Caco-2 (cell line): ENCODE measurements around the gene FOXO3. TPM values are rescaled to one million over a fixed set of nuclear protein-coding genes. Genes with fewer than 3 reads are reported as not detected.

Source experiments
- BruUV-seq: library from RNA; stranded (reverse); fragments of 400-500 nt; replicated peaks from 2 replicates; lab custom pipeline; 2021; lab: Mats Ljungman, UMichigan
- CTCF ChIA-PET: fragments of 300-600 bp; sonication (Branson Sonifier 250); formaldehyde crosslinking; loops from one replicate; lab custom pipeline; 2022; ENCODE audit warnings: antibody characterized with exemption; lab: Charles Lee
- POLR2A ChIA-PET: fragments of 300-600 bp; sonication (Branson Sonifier 250); formaldehyde crosslinking; loops from one replicate; lab custom pipeline; 2022; ENCODE audit warnings: antibody characterized with exemption; lab: Charles Lee
- DNase-seq, 2 experiments: peaks; one replicate each; pipeline versions ENCODE4 v3.0.0 to v3.0.0-alpha.2; 2020 to 2022
- H3K27me3 ChIP-seq: replicated peaks from 2 replicates; pipeline ENCODE4 v1.6.0; 2011; ENCODE audit warnings: low read length; ENCODE audit not compliant: control insufficient read depth, insufficient read depth
- H3K36me3 ChIP-seq: 2 replicates; pipeline ENCODE4 v1.5.1; 2011; ENCODE audit warnings: low read length; ENCODE audit not compliant: control insufficient read depth, insufficient read depth
- H3K4me1 ChIP-seq: fragments of 250-450 bp; sonication (Bioruptor Pico); 2 replicates; pipeline ENCODE4 v1.5.1; 2020; ENCODE audit warnings: mild to moderate bottlenecking
- H3K4me3 ChIP-seq: 2 replicates; pipeline ENCODE4 v1.5.1; 2011; ENCODE audit warnings: low read depth, mild to moderate bottlenecking, control low read depth, low read length
- H3K9me3 ChIP-seq: fragments of 250-450 bp; sonication (Bioruptor Pico); 2 replicates; pipeline ENCODE4 v1.5.1; 2020; ENCODE audit warnings: mild to moderate bottlenecking, moderate library complexity
- H3K27ac Mint-ChIP-seq: one replicate; pipeline ENCODE4 v1.8.0; 2022; ENCODE audit warnings: mixed read lengths; ENCODE audit not compliant: unreplicated experiment
- H3K27me3 Mint-ChIP-seq: one replicate; pipeline ENCODE4 v1.8.0; 2022; ENCODE audit warnings: mixed read lengths; ENCODE audit not compliant: insufficient read depth, unreplicated experiment
- H3K36me3 Mint-ChIP-seq: one replicate; pipeline ENCODE4 v1.8.0; 2022; ENCODE audit warnings: mild to moderate bottlenecking, mixed read lengths; ENCODE audit not compliant: insufficient read depth, unreplicated experiment
- H3K4me1 Mint-ChIP-seq: one replicate; pipeline ENCODE4 v1.8.0; 2022; ENCODE audit warnings: low read depth, mixed read lengths; ENCODE audit not compliant: unreplicated experiment
- H3K4me3 Mint-ChIP-seq: one replicate; pipeline ENCODE4 v1.8.0; 2022; ENCODE audit warnings: mild to moderate bottlenecking, moderate library complexity, mixed read lengths; ENCODE audit not compliant: unreplicated experiment
- H3K9me3 Mint-ChIP-seq: one replicate; pipeline ENCODE4 v1.8.0; 2022; ENCODE audit warnings: mixed read lengths; ENCODE audit not compliant: unreplicated experiment
- CTCF ChIP-seq, 2 experiments: fragments of 200-600 bp in 1 of 2; IDR thresholded peaks; 1 replicate in 1 of 2; 2 replicates in 1 of 2; pipeline versions ENCODE4 v1.5.1 to v1.8.0; 2011 to 2022; ENCODE audit warnings: antibody characterized with exemption in 1 of 2, control low read depth in 1 of 2, inconsistent platforms in 1 of 2, low read depth in 1 of 2, low read length in 1 of 2, mild to moderate bottlenecking in 1 of 2, moderate library complexity in 1 of 2; ENCODE audit not compliant: insufficient read depth in 1 of 2, severe bottlenecking in 1 of 2, unreplicated experiment in 1 of 2
- intact Hi-C: fragments of 100-400 bp; cut with micrococcal nuclease; formaldehyde crosslinking; loops from one replicate; pipeline ENCODE4 v1.10.0; 2022; ENCODE audit not compliant: unreplicated experiment
- total RNA-seq: library from RNA; stranded (reverse); gene quantifications from 2 replicates; pipeline ENCODE4 v1.2.3, GENCODE V29; 2022

The FOXO3 gene
- total RNA-seq, 1 experiment from 2014 or later: 34.3 TPM

GRCh38 chr6:108632441-108632840 lies 71.7 kb downstream of the FOXO3 start:
- Histone ChIP-seq H3K36me3 (no peaks in the 10 kb centered on the region), H3K4me1 (no peaks in the 10 kb centered on the region), H3K27me3 (no peaks in the 10 kb centered on the region), H3K4me3 (no peak overlapping the region), H3K9me3 (no peaks in the 10 kb centered on the region)
- POLR2A ChIA-PET: no interaction called here
- intact Hi-C loops: no loop called here
- no peaks in the 10 kb centered on the region for H3K27me3 Mint-ChIP-seq
- H3K9me3 Mint-ChIP-seq: no peaks in the 10 kb centered on the region
- H3K4me3 Mint-ChIP-seq: no peak overlapping the region
- CTCF ChIA-PET: no interaction called here
- no peak for TF ChIP-seq CTCF (IDR thresholded peaks at IDR 0.05; ENCODE audit: insufficient read depth in 1 of 2, low read depth in 1 of 2, low read length in 1 of 2, severe bottlenecking in 1 of 2, unreplicated experiment in 1 of 2)
- no TSS peak for BruUV-seq
- H3K36me3 Mint-ChIP-seq: peaks cover 15% of the 10 kb centered on the region
- no peak overlapping the region for H3K27ac Mint-ChIP-seq
- no peak for DNase-seq
- H3K4me1 Mint-ChIP-seq: peaks cover 16% of the 10 kb centered on the region

GRCh38 chr6:108633436-108633835 lies 72.7 kb downstream of the FOXO3 start:
- Mint-ChIP-seq H3K27ac (no peak overlapping the region), H3K36me3 (peaks cover 15% of the 10 kb centered on the region), H3K9me3 (no peaks in the 10 kb centered on the region), H3K27me3 (no peaks in the 10 kb centered on the region), H3K4me1 (peaks cover 16% of the 10 kb centered on the region), H3K4me3 (no peak overlapping the region)
- H3K27me3 ChIP-seq: no peaks in the 10 kb centered on the region
- no peaks in the 10 kb centered on the region for H3K9me3 ChIP-seq
- ChIA-PET CTCF (no interaction called here), POLR2A (no interaction called here)
- no peak overlapping the region for H3K4me3 ChIP-seq
- no peaks in the 10 kb centered on the region for H3K36me3 ChIP-seq
- no peak for DNase-seq
- H3K4me1 ChIP-seq: no peaks in the 10 kb centered on the region
- BruUV-seq: no TSS peak
- intact Hi-C loops: no loop called here
- no peak for TF ChIP-seq CTCF (IDR thresholded peaks at IDR 0.05; ENCODE audit: insufficient read depth in 1 of 2, low read depth in 1 of 2, low read length in 1 of 2, severe bottlenecking in 1 of 2, unreplicated experiment in 1 of 2)

GRCh38 chr6:108635505-108636226 lies 74.9 kb downstream of the FOXO3 start:
- ChIA-PET CTCF (no interaction called here), POLR2A (no interaction called here)
- Mint-ChIP-seq H3K36me3 (peaks cover 15% of the 10 kb centered on the region), H3K4me1 (no peaks in the 10 kb centered on the region), H3K4me3 (no peak overlapping the region), H3K27me3 (no peaks in the 10 kb centered on the region), H3K9me3 (no peaks in the 10 kb centered on the region), H3K27ac (no peak overlapping the region)
- no peak for TF ChIP-seq CTCF (IDR thresholded peaks at IDR 0.05; ENCODE audit: insufficient read depth in 1 of 2, low read depth in 1 of 2, low read length in 1 of 2, severe bottlenecking in 1 of 2, unreplicated experiment in 1 of 2)
- Histone ChIP-seq H3K4me1 (no peaks in the 10 kb centered on the region), H3K36me3 (no peaks in the 10 kb centered on the region), H3K9me3 (no peaks in the 10 kb centered on the region), H3K27me3 (no peaks in the 10 kb centered on the region), H3K4me3 (no peak overlapping the region)
- DNase-seq: no peak
- BruUV-seq: no TSS peak
- intact Hi-C loops: no loop called here
